Measurements from ENCODE around the gene TCF12.
A peak's percentile ranks its signal among the peaks of the same experiment; 100 is the strongest.

The TCF12 gene

GRCh38 chr15:57335293-57335715 lies 416.9 kb downstream of the TCF12 start:
- H3K4me3 ChIP-seq (ENCODE audit: control insufficient read depth, low read depth, low read length): no peak overlapping the region
- TF ChIP-seq CTCF (conservative IDR thresholded peaks at IDR 0.05; ENCODE audit: control insufficient read depth, insufficient read depth, low read depth, low read length): no peak
- DNase-seq (ENCODE audit: low read depth): no peak

- DNase-seq (ENCODE audit: low read depth): no peak
- no peak overlapping the region for H3K4me3 ChIP-seq (ENCODE audit: control insufficient read depth, low read depth, low read length)
- no peak for TF ChIP-seq CTCF (conservative IDR thresholded peaks at IDR 0.05; ENCODE audit: control insufficient read depth, insufficient read depth, low read depth, low read length)
Observed at GRCh38 chr15:57335719-57336118, 417.3 kb downstream of the TCF12 start.

GRCh38 chr15:57337868-57338411 lies 419.5 kb downstream of the TCF12 start:
- DNase-seq (ENCODE audit: low read depth): peak; percentile 51
- peak; percentile 20 for TF ChIP-seq CTCF (conservative IDR thresholded peaks at IDR 0.05; ENCODE audit: control insufficient read depth, insufficient read depth, low read depth, low read length)
- H3K4me3 ChIP-seq (ENCODE audit: control insufficient read depth, low read depth, low read length): no peak overlapping the region

- no peak for DNase-seq (ENCODE audit: low read depth)
- TF ChIP-seq CTCF (conservative IDR thresholded peaks at IDR 0.05; ENCODE audit: control insufficient read depth, insufficient read depth, low read depth, low read length): no peak
Observed at GRCh38 chr15:57339321-57339720, 420.9 kb downstream of the TCF12 start.

More at GRCh38 chr15:57339321-57339720, 420.9 kb downstream of the TCF12 start:
- no peak overlapping the region for H3K4me3 ChIP-seq (ENCODE audit: control insufficient read depth, low read depth, low read length)

Measured in fibroblast of mammary gland (primary cell).